ENCODE results near the gene GYS2.

GRCh38 chr12:21509768-21510167, 94.9 kb downstream of the GYS2 start:
- no peak for TF ChIP-seq CTCF (conservative IDR thresholded peaks at IDR 0.05; ENCODE audit: low read length)
- no peak for TF ChIP-seq EZH2phosphoT487 (IDR thresholded peaks at IDR 0.05; ENCODE audit: borderline replicate concordance)
